ENCODE measurements around the gene DIAPH1.

DIAPH1 gene

GRCh38 chr5:141517312-141517711 lies 101.5 kb downstream of the DIAPH1 start:
- FAIRE-seq: no peak

- FAIRE-seq: no peak
Observed at GRCh38 chr5:141516672-141517025, 102.2 kb downstream of the DIAPH1 start.

- FAIRE-seq: no peak
Observed at GRCh38 chr5:141515946-141516671, 102.7 kb downstream of the DIAPH1 start.

GRCh38 chr5:141515141-141515540 lies 103.7 kb downstream of the DIAPH1 start:
- no peak for FAIRE-seq

- FAIRE-seq: no peak
Observed at GRCh38 chr5:141514330-141515133, 104.3 kb downstream of the DIAPH1 start.

- FAIRE-seq: no peak
Observed at GRCh38 chr5:141513627-141514329, 105.0 kb downstream of the DIAPH1 start.

GRCh38 chr5:141512911-141513626 lies 105.7 kb downstream of the DIAPH1 start:
- FAIRE-seq: no peak

- FAIRE-seq: no peak
Observed at GRCh38 chr5:141512390-141512910, 106.3 kb downstream of the DIAPH1 start.

- no peak for FAIRE-seq
Observed at GRCh38 chr5:141511771-141512325, 107.0 kb downstream of the DIAPH1 start.

- no peak for FAIRE-seq
Observed at GRCh38 chr5:141510850-141511601, 107.8 kb downstream of the DIAPH1 start.

GRCh38 chr5:141510160-141510559 lies 108.6 kb downstream of the DIAPH1 start:
- FAIRE-seq: no peak

- no peak for FAIRE-seq
Observed at GRCh38 chr5:141508798-141509611, 109.8 kb downstream of the DIAPH1 start.

- no peak for FAIRE-seq
Observed at GRCh38 chr5:141508440-141508797, 110.4 kb downstream of the DIAPH1 start.

GRCh38 chr5:141507387-141508091 lies 111.3 kb downstream of the DIAPH1 start:
- FAIRE-seq: no peak

- no peak for FAIRE-seq
Observed at GRCh38 chr5:141506381-141507155, 112.2 kb downstream of the DIAPH1 start.

GRCh38 chr5:141504216-141504615 lies 114.6 kb downstream of the DIAPH1 start:
- FAIRE-seq: no peak

- FAIRE-seq: no peak
Observed at GRCh38 chr5:141503681-141504080, 115.1 kb downstream of the DIAPH1 start.

GRCh38 chr5:141501761-141502160 lies 117.0 kb downstream of the DIAPH1 start:
- no peak for FAIRE-seq

GRCh38 chr5:141496038-141496437 lies 122.8 kb downstream of the DIAPH1 start:
- FAIRE-seq: no peak

Measured in A204.1 (cell line).